Measurements from ENCODE around the gene CD44. TPM values are rescaled to one million over a fixed set of nuclear protein-coding genes. Genes with fewer than 3 reads are reported as not detected.

Gene CD44
- total RNA-seq, 1 donor from 2014 or later = 319 TPM

DNA sequence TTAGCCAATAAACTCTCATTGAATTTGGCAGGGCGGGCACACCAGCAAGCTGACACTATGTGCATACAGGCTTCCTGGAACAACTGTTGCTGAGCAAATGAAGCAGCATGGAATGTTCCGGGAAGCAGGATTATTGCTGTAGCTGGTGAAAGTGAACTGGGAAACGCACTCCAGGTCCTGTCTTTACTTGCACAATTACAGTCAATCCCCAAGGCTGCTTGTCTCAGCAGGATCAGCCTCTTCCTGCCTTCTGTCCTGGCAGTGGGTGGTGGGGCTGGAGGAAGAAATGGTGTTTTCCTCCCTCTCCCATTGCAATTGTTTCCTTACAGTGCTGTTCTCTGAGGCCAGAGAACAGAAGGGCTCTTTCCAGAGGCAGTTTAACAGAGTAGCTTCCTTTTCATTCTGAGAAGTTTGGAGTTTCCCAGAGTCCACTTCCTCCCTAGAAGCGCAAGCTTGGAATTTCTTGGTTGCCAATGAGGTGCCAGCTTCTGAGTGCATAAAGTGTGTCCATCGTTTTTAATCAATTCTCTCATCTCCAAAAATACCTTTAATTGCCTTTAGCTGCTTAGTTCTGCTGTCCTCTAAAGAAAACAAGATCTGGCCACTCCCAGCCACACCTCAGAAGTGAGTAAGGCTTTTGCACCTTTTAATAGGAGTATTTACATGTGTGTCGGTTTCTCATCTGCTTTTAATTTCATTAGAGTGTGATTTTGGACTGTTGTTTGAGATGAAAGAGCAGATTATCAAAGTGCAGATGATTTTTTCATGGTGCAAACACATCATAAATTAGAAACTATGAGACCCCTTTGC, 19.9 kb downstream of the CD44 start:
- DNase-seq = peak; percentile 65

DNA sequence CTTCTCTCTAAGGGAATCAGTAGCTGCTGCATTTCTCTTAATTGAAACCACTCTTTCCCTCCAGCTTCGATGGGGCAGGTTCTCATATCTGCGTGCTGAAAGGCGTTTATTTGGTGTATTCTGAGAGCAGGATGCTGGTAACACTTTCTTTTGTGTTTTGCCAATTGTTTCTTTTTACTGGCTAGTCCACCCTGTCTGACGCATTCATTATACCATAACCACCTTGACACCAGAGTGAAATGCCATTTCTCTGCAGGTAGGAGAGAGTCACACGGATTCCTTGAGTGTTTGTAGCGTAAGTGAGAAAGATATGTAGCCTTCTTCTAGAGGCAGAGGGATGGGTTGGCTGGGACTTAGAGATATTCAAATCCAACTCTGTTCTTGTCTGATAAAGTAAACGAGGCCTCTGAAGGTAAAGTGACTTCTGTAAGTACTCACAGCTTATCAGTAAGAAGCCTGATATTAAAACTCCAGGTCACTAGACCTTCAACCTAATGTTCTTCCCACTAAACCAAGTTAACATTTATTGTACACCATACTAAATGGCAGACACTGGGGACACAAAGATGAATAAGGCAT, 21.4 kb downstream of the CD44 start:
- DNase-seq = no peak

DNA sequence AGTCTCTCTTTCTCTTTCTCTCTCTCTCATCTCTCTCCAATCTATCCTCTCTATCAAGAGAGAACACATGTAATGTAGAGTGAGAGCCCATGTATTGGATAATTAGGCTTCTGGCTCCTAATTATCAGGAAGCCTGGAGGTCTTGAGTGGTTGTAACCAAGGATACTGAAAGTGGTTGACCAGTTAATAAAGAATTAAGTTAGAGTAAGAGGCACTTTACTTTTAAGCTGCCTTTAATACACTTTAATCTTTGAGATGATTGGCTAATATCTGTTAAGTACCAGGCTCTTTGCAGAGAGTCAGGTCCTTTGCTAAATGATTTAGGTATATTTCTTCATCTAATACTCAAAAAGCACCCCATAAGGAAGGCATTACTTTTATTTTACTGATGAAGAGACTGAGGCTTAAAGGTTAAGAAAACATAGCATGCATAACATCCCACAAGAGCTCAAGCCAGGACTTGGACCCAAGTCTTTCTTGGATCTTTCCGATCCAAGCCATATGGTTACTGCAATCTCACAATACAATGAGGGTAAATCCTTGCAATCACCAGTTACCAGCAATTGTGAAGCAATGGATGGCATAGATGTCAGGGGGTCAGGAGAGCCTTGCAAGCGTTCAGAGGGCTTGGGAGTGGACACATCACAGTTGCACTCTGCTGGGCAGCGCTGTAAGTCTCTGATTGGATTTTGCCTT, 22.1 kb downstream of the CD44 start:
- no peak for DNase-seq

DNA sequence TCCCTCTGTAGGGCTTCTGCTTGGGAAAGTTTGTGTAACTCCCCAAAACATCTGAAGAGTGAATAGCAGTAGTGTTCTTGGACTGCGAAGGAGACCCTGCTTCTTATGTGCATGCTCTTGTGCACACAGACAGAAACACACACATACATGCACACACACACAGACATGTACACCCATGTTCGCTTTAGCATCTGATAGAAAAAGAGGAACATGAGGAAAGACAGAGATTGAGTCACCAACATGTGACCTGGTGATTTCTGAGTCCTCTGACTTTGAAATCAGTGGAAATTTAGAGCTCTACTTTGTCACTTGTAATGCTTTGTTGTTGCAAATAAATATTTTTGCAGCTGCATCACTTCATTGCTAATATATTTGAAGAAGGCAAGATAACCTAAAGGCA, 23.8 kb downstream of the CD44 start:
- no peak for DNase-seq

DNA sequence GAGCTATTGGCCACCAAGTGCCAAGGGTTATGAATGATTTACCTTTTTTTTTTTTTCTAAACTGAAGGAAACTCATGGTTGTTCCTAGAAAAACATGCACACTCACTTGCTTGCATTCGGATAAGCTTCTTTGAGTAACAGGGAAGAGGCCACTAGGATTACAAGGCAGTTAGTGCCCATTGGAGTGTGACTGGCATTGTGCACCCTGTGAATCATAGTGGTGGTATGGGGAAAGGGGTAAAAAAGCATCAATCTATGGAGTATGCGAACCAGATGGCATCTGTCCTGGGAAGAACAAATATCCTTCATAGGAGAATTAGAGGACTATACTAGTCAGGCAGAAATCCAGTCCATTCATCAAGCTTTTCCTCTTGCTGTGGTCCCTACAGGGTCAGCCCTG, 24.2 kb downstream of the CD44 start:
- DNase-seq = no peak

DNA sequence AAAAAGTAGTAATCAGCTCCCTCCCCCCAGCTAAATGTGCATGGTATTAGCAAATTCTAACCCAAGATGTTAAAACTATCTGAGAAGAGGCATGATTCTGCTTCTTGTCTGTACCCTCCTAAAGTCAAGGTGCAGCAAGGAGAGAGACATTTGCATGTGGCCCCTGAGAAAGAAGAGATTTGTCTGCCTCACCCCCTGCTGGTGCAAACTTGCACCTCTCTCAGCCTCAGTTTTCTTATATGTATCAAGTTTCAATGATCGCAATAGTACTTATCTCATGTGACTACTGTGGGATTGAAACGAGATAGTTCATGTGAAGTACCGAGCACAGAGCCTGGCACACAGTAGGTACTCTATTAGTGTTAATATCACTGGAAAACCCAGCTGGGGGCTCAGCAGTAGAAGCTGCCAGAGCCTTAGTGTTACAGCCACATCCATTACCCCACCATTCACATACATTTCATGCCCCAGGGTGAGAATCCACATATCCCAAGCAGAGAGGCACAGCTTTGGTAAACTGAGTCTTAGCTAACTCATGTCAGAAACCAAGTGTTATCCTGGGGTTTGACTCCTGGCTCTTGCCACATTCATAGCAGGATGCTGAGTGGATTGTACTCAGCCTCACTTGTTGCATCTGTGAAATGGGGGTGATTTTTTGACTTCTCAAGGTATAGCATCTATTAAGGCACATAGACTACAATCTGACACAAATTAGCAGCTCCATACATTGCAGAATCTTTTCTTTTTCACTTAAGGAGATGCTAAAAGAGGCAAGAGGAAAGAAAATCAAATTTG, 24.9 kb downstream of the CD44 start:
- DNase-seq = no peak

DNA sequence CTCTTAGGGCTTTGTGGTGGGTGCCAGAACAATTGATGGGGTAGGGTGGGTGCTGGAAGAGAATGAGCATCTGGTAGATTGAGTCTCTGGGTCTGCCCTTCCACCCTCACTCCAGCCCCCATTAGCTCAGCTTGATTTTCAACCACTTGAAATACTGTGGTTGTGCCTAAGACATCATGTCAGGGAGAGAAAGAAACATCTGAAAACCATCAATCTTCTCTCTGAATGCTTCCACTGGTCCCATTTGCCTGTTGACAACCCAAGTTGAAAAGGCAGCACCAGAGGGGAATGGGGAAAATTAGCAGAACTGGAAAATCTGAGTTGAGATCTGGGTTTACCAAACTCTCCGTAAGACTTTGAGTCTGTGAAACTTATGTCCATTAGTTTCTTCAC, 26.1 kb downstream of the CD44 start:
- DNase-seq = peak; percentile 65

DNA sequence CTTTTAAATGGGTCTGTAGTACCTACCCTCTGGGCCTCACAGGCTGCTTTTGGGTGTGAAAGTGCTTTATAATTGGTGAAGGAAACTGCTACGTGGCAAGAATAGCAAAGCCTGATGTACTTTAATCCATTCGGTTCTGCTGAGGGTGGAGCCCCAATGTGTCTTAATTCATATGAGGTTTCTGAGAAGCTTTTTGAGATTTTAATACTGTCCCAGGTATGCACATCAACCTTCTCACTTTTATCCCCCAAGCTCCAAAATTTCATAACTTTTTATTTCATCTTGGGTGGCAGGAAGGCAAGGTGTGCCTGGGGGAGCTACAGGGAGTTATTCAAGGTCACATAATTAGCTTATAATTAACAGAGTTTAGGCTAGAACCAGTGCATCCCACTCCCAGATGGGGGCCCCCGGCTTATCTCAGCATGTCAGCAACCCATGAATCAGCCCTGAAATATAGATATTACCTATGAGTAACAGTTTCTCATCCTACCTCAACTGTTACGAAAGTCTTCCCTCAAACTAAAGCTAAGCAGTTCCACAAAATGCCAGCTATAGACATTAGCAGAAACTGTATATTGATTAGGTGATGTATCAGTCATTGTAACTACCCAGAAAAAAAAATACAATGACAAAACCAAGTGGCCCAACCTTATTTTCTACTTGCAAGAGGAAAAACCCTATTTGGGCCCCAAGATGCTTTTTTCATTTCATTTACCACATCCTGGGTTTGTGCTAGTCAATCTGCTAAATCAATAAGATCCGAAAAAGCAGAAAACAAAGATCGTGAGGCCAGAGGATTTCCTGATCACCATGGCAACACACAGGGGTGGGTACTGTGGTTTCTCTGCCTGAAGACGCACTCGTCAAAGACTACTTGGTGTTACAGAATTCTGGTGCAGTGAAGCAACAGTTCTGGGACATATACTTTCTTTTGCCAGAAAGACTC, 26.7 kb downstream of the CD44 start:
- DNase-seq = peak; percentile 60

DNA sequence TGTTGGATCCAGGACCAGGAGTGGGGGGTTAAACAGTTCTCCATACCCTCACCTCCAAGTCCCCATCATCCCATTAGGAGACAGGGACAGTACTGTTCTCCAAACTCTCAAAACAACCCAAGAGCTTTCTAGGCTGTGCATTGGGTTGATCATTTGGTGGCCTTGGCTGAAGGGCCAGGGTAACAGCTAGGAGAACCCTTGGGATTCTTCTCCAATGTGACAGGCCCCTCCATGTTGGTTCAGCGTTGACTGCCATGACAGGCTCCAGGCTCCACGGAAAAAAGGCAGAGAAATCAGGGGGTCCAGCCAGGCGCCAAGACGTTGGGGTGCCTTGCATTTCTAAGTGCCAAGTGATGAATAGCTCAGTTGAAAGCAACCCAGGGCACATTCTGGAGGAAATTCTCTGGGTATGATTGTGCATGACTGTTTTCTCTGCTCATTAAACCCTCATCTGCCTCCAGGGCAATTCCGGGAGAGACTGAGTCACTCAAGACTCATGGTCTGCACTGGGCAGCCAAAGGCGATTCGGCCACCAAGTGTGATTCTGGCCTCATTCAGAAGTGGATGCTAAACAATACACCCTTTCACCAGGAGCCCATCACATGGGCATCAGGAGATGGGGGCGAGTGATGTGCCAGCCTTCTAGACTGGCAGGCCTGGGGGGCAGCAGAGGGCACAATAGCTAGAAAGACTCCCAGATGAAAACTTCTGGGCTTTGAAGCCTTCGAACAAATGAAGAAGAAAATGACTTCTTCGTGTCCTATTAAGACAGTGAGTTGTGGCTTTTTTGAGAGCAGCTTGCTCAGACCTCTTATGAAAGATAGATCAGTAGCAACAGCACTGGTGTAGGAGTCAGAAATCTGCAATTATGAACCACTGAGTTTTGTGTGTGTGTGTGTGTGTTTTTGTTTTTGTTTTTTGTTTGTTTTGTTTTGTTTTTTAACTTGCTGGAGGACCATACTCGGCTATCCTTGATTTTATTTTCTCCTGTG, 27.7 kb downstream of the CD44 start:
- peak; percentile 36 for DNase-seq

DNA sequence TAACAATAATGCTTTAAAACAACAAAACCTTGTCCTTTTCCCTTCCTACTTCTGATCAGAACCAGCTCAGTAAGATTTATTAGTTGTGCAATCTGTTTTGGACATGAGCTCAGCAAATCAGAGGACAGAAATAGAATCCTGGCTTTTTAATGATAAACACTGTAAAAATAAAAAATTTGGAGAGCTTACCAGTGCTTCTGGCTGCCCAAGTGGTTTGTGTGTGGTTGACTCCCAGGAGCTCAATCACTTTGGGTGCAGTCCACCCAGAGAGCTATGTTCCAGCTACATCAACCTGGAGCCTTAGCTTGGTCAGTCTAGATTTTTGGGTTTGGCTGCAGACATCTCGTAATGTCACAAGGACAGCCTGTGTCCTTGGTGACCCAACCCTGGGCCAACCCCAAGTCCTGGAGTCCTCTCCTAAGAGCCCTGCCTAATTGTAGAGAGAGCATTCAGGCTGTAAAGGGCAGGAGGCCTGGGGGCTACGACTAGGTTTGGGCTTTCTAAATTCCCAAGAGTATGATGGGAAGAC, 28.5 kb downstream of the CD44 start:
- no peak for DNase-seq

DNA sequence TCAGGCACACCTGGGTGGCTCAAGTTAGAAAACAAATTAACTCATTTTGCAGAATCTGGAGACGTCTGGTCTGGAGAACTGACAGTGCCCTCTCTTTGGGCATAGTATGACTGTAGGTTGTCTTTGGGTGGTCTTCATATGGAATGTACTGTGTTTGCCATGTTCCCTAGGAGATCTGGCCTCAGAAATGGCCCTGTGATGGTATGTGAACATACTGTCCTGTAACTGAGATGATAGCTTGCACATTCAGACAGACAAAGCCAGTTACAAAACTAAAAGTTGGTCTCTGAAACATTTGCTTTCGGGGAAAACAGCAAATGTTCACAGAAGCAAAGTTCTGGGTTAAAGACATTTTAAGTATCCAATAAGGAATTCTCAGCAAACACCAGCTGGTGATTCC, 29.7 kb downstream of the CD44 start:
- no peak for DNase-seq

DNA sequence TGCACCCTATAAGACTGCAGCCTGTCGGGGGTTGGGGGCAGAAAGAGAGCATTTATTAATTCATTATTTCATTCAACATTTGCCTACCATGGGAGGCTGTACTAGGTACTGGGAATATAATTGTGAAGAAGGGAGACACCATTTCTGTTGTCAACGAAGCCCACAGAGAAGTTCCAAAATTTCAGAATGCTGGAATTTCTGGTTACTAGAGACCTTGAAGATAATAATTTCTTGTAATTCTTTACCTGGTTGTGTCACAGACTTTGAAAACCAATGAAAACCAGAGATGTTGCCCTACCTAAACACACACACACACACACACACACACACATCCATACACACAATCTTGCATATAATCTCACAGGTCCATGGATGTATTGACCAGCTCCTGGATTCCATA, 30.1 kb downstream of the CD44 start:
- DNase-seq = no peak

DNA sequence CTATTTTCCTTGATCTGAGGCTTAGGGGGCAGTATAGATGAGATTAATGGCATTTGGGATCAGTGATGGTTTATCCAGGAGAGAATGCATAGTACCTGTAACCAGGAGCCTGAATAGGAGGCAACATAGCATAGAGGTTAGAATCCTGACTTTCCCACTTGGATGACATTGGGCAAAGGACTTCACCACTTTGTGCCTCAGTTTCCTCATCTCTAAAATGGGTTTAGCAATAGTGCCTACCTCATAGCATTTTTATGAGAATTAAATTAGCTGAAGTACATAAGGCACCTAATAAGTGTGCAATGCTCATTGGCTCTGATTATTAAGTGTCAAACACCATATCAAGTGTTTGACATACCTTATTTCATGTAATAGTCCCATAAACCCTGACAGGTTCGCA, 30.8 kb downstream of the CD44 start:
- no peak for DNase-seq

DNA sequence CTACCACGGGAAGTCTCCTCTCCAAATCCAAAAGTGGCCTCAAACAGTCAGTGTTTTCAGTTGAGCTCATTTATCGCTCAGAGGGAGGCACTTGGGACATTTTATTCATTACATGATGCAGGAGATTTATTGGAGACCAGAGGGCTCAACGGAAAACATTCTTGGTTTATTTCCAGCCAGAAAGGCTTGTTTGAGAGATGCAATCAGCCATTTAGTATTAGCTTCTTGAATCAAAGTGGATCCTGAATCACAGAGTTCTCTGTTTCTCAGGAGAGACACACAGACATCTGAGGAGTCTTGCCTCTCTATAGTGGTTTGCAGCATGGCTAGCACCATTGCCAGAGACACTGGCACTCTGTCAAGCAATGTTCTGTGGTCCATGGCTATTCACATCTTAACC, 31.5 kb downstream of the CD44 start:
- peak; percentile 89 for DNase-seq

DNA sequence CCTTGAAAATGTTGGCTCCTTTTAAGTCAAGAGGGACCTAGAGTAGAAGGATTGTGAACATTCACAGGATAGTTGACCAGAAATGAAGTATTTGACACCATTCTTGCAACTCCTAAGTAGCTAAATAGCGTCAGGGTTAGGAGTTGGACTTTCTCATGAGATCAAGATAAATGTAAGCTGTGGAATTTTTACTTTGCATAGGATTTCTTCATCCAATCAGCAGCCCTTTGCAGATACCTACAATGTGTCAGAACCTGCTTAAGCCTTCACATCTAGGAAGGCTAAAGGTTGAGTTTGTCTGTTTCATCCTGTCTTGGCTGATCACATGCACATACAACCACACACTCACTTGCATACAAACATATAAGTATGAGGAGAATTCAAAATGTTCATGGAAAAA, 32.3 kb downstream of the CD44 start:
- DNase-seq = peak; percentile 56

DNA sequence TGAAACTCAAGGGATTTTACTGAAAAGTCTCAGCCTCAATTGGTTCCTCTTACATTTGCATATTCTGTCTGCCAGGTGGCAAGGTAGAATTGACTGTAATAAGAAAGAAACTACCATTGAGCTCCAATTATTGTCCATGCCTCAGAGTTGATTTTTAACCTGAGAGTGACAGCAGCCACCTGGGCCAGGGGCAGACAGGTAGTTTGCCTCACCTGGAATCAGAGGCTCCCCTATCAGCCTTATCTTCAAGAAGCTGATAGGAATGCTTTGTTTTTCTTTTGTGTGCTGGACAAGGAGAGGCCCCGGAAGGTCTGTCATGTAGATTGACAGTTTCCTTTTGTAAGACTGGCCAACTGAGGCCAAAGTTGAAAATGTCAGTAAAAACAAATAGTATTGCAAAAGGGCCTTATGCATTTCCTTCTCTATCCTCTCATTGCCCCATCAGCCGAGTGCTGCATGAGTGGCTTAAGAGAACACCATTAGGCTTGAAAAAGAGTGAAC, 34.1 kb downstream of the CD44 start:
- DNase-seq = no peak

DNA sequence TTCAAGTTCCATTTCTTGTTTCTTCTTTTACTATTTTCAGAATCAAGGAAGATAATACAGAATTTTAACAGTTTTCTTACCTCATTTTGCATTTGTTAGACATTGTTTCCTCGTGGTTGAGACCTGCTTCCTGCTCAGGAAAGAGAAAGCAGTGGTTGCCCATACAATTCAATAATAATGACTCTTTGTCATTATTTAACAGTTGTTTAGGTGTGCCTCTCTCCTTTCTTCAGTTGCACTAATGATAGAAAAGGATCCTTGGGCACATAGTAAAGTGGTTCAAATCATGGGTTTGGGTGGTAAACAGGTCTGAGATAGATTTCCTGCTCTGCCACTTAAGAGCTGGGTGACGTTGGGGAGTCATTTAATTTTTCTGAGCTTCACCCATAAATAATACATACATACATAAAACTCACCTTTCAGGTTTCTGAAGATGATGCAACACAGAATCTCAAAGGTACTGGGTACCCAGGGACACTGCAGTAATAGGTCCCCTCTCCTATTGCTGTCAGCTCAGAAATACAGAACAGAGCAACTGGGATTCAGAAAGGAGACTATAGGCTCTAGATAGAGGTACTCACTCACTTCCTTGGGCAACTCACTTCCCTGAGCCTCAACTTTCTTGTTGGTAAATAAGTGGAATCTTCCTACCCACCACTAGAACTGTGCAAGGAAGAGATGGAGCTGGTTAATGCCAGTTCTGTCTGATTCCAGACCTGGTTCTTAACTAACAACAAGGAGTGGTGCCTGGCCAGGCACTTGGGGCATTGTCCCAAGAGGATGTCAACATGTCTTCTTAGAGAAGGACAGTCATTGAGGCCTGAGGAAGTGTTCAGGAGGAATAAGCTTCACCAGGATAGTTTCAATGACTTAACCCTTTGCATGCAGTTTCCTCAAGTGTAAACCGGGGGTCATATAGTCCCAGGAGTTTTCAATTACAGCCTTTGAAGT, 34.9 kb downstream of the CD44 start:
- DNase-seq = no peak

DNA sequence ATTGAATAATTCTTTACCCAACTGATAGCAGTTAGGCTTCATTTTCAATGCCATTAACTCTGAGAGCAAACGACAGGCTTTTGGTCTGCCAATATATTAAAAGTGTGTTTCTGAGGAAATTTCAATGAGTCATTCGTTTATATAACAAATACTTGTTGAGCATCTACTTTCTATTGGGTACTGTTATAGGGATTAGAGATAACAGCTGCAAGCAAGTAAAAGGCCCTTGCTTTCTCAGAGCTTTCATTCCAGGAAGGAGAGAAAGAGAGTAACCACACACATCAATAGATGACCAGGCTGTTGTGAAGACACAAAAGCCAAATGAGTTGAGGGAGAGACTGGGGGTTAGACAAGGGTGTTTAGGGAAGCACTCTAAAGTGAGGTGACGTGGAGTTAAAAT, 35.7 kb downstream of the CD44 start:
- no peak for DNase-seq

DNA sequence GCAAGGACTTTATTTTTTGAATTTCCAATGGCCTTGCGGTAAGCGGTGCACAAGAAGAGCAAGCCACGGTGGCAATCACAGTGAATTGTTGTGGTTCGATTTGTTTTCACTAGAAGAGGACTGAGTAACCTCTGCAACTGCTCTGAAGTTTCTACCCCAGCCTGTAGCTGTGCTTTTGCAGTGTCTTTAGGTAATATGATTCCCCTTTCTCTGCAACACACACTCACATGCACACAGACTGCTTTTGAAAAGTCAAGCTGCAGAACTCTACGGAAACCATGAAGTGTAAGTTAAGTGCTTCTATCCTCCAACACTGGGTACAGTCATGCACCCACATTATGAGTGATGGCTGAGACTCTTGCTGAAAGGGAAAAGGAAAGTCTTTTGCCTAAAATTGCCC, 38.4 kb downstream of the CD44 start:
- no peak for DNase-seq
